PC-3 (cell line): Measurements from ENCODE around the gene CDK16. TPM values are rescaled to one million over a fixed set of nuclear protein-coding genes. Genes with fewer than 3 reads are reported as not detected.
A peak's percentile ranks its signal among the peaks of the same experiment; 100 is the strongest.

Experiments
- ATAC-seq: fragments of 200-7000 bp; cut with Tn5 transposase; 2 replicates; pipeline ENCODE4 v1.9.1; 2020; ENCODE audit warnings: mild to moderate bottlenecking, moderate library complexity
- BruUV-seq: library from RNA; stranded (reverse); fragments of 400-500 nt; replicated peaks from 2 replicates; lab custom pipeline; 2021; lab: Mats Ljungman, UMichigan
- CTCF ChIA-PET: fragments of 300-600 bp; sonication (Branson Sonifier 250); formaldehyde crosslinking; loops from one replicate; lab custom pipeline; 2022; ENCODE audit warnings: antibody characterized with exemption; lab: Charles Lee
- POLR2A ChIA-PET: fragments of 300-600 bp; sonication (Branson Sonifier 250); formaldehyde crosslinking; loops from one replicate; lab custom pipeline; 2022; ENCODE audit warnings: antibody characterized with exemption; ENCODE audit not compliant: unreplicated experiment; lab: Charles Lee
- DNase-seq: peaks from one replicate; pipeline ENCODE4 v3.0.0-alpha.2; 2015
- H2AFZ ChIP-seq: fragments of 300-600 bp; sonication (generic); 2 replicates; pipeline ENCODE4 v1.6.0; 2016; ENCODE audit warnings: antibody characterized with exemption, low read length
- H3F3A ChIP-seq: fragments of 300-600 bp; sonication (generic); one replicate; pipeline ENCODE4 v1.6.0; 2017; ENCODE audit warnings: antibody characterized with exemption, low read length, control low read depth, mild to moderate bottlenecking; ENCODE audit not compliant: unreplicated experiment
- H3K27ac ChIP-seq: fragments of 300-600 bp; sonication (generic); 2 replicates; pipeline ENCODE4 v1.5.1; 2016; ENCODE audit warnings: mild to moderate bottlenecking, low read length
- H3K27me3 ChIP-seq: fragments of 300-600 bp; sonication (generic); 2 replicates; pipeline ENCODE4 v1.6.1; 2016; ENCODE audit warnings: low read length, mixed read lengths
- H3K36me3 ChIP-seq: fragments of 300-600 bp; sonication (generic); 2 replicates; pipeline ENCODE4 v1.6.1; 2016; ENCODE audit warnings: low read depth, mixed run types, low read length, mixed read lengths
- H3K4me1 ChIP-seq: fragments of 300-600 bp; sonication (generic); 2 replicates; pipeline ENCODE4 v1.5.1; 2016; ENCODE audit warnings: low read length; ENCODE audit not compliant: insufficient read depth
- H3K4me2 ChIP-seq: fragments of 300-600 bp; sonication (generic); 2 replicates; pipeline ENCODE4 v1.6.0; 2016; ENCODE audit warnings: low read length
- H3K4me3 ChIP-seq: fragments of 300-600 bp; sonication (generic); 2 replicates; pipeline ENCODE4 v1.5.1; 2016; ENCODE audit warnings: mild to moderate bottlenecking, low read length, mixed read lengths
- H3K79me2 ChIP-seq: fragments of 300-600 bp; sonication (generic); 2 replicates; pipeline ENCODE4 v1.6.1; 2017; ENCODE audit warnings: low read length, mixed read lengths
- H3K9ac ChIP-seq: fragments of 300-600 bp; sonication (generic); 2 replicates; pipeline ENCODE4 v1.6.0; 2016; ENCODE audit warnings: mild to moderate bottlenecking, low read length
- H3K9me2 ChIP-seq: fragments of 300-600 bp; sonication (generic); replicated peaks from 2 replicates; pipeline ENCODE4 v1.6.1; 2016; ENCODE audit warnings: mixed run types, low read length, mixed read lengths
- H3K9me3 ChIP-seq: fragments of 300-600 bp; sonication (generic); 2 replicates; pipeline ENCODE4 v1.6.1; 2016; ENCODE audit warnings: low read length, mixed read lengths
- H4K20me1 ChIP-seq: fragments of 300-600 bp; sonication (generic); 2 replicates; pipeline ENCODE4 v1.6.1; 2016; ENCODE audit warnings: low read length, mixed read lengths
- EZH2 ChIP-seq: fragments of 300-600 bp; sonication (generic); IDR thresholded peaks from one replicate; pipeline ENCODE4 v1.6.1; 2017; ENCODE audit warnings: antibody characterized with exemption, mild to moderate bottlenecking, low read length; ENCODE audit not compliant: unreplicated experiment
- EZH2phosphoT487 ChIP-seq: fragments of 300-600 bp; sonication (generic); IDR thresholded peaks from 2 replicates; pipeline ENCODE4 v1.6.1; 2018; ENCODE audit warnings: mild to moderate bottlenecking, antibody characterized with exemption, low read length, borderline replicate concordance
- intact Hi-C: fragments of 100-400 bp; cut with micrococcal nuclease; formaldehyde crosslinking; loops from 2 replicates; pipeline ENCODE4 v1.9.0; 2023
- total RNA-seq: library from RNA; depleted of rRNA; stranded (reverse); fragments of >200 nt; gene quantifications from 2 replicates; pipeline ENCODE4 v1.2.3, GENCODE V29; 2014
- TF ChIP-seq, protein P1 (sequence below): fragments of 300-600 bp; sonication (generic); conservative IDR thresholded peaks from 2 replicates; pipeline ENCODE4 v1.5.1; 2017; ENCODE audit warnings: antibody characterized with exemption, low read depth, mild to moderate bottlenecking, low read length

The CDK16 gene
- total RNA-seq, 1 experiment from 2014 or later: 155 TPM

- H3K27me3 ChIP-seq: no peaks in the 10 kb centered on the region
- H3K9me2 ChIP-seq: no peaks in the 10 kb centered on the region
- peak overlapping the region; percentile 92; the same call in 1 of the 2 replicates for H2AFZ ChIP-seq
- H3K4me1 ChIP-seq: peaks cover 16% of the 10 kb centered on the region
- peak overlapping the region; percentile 100; the same call in 1 of the 2 replicates for H3K4me2 ChIP-seq
- ChIA-PET POLR2A (interaction anchor here (1.8 kb wide), 1 partner anchor 45 kb away, joined by 5 read pairs; the partner anchor contains the start of genes NDUFB11 and RBM10), CTCF (no interaction called here)
- no peak for ATAC-seq
- DNase-seq: no peak
- H3F3A ChIP-seq: no peaks in the 10 kb centered on the region
- peaks cover 11% of the 10 kb centered on the region for H3K36me3 ChIP-seq
- no TSS peak for BruUV-seq
- H4K20me1 ChIP-seq: no peaks in the 10 kb centered on the region
- no peaks in the 10 kb centered on the region for H3K9me3 ChIP-seq
- no peak for TF ChIP-seq EZH2
- TF ChIP-seq, protein P1, sequence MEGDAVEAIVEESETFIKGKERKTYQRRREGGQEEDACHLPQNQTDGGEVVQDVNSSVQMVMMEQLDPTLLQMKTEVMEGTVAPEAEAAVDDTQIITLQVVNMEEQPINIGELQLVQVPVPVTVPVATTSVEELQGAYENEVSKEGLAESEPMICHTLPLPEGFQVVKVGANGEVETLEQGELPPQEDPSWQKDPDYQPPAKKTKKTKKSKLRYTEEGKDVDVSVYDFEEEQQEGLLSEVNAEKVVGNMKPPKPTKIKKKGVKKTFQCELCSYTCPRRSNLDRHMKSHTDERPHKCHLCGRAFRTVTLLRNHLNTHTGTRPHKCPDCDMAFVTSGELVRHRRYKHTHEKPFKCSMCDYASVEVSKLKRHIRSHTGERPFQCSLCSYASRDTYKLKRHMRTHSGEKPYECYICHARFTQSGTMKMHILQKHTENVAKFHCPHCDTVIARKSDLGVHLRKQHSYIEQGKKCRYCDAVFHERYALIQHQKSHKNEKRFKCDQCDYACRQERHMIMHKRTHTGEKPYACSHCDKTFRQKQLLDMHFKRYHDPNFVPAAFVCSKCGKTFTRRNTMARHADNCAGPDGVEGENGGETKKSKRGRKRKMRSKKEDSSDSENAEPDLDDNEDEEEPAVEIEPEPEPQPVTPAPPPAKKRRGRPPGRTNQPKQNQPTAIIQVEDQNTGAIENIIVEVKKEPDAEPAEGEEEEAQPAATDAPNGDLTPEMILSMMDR: no peak
- TF ChIP-seq EZH2phosphoT487: no peak
- intact Hi-C loops: loop anchor here (5.0 to 10.0 kb wide), 4 partner anchors 172 to 465 kb away; partner anchors contain the start of genes ELK1, UXT and ZNF41
- H3K9ac ChIP-seq: no peak overlapping the region
- no peak overlapping the region for H3K4me3 ChIP-seq
- H3K79me2 ChIP-seq: peaks cover 35% of the 10 kb centered on the region
- H3K27ac ChIP-seq: no peak overlapping the region
These were observed 28.6 kb upstream of the CDK16 start for GRCh38 chrX:47189906-47190305.

- Histone ChIP-seq H3K27ac (peak overlapping the region; percentile 47), H3K79me2 (peaks cover 43% of the 10 kb centered on the region), H2AFZ (peak overlapping the region; percentile 92), H3K4me1 (peaks cover 22% of the 10 kb centered on the region), H3K36me3 (peaks cover 9% of the 10 kb centered on the region), H3K4me3 (peak overlapping the region; percentile 93), H3F3A (no peaks in the 10 kb centered on the region), H3K9me2 (no peaks in the 10 kb centered on the region), H4K20me1 (peaks cover 3% of the 10 kb centered on the region; the same call in 1 of the 2 replicates), H3K9me3 (no peaks in the 10 kb centered on the region), H3K27me3 (no peaks in the 10 kb centered on the region), H3K9ac (peak overlapping the region; percentile 90), H3K4me2 (peak overlapping the region; percentile 100)
- intact Hi-C loops: loop anchor here (5.0 to 10.0 kb wide), 4 partner anchors 172 to 464 kb away; partner anchors contain the start of genes ELK1, UXT and ZNF41
- DNase-seq: peak; percentile 92
- TF ChIP-seq, protein P1: no peak
- TF ChIP-seq EZH2phosphoT487 (no peak), EZH2 (no peak)
- ATAC-seq: peak; percentile 79
- BruUV-seq: no TSS peak
- CTCF ChIA-PET: interaction anchor here (0.6 to 0.9 kb wide), 3 partner anchors 10 to 194 kb away, joined by 3 to 4 read pairs (median 3); partner anchors contain the start of genes NDUFB11 and RBM10
- POLR2A ChIA-PET: interaction anchor here (0.6 to 1.8 kb wide), 4 partner anchors 10 to 217 kb away, joined by 3 to 5 read pairs (median 4); partner anchors contain the start of genes NDUFB11 and RBM10
These were observed 27.8 kb upstream of the CDK16 start for GRCh38 chrX:47190445-47191269.
